ENCODE results near the gene GPATCH2L.

GPATCH2L gene

GRCh38 chr14:76175942-76176341 lies 24.2 kb downstream of the GPATCH2L start:
- FAIRE-seq, result no peak
- DNase-seq (ENCODE audit: insufficient read length, low spot score), result no peak
- TF ChIP-seq, protein P1, sequence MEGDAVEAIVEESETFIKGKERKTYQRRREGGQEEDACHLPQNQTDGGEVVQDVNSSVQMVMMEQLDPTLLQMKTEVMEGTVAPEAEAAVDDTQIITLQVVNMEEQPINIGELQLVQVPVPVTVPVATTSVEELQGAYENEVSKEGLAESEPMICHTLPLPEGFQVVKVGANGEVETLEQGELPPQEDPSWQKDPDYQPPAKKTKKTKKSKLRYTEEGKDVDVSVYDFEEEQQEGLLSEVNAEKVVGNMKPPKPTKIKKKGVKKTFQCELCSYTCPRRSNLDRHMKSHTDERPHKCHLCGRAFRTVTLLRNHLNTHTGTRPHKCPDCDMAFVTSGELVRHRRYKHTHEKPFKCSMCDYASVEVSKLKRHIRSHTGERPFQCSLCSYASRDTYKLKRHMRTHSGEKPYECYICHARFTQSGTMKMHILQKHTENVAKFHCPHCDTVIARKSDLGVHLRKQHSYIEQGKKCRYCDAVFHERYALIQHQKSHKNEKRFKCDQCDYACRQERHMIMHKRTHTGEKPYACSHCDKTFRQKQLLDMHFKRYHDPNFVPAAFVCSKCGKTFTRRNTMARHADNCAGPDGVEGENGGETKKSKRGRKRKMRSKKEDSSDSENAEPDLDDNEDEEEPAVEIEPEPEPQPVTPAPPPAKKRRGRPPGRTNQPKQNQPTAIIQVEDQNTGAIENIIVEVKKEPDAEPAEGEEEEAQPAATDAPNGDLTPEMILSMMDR (IDR thresholded peaks at IDR 0.05; ENCODE audit: insufficient read depth, missing control alignments), result no peak

GRCh38 chr14:76181546-76181945 lies 29.8 kb downstream of the GPATCH2L start:
- DNase-seq (ENCODE audit: insufficient read length, low spot score) (no peak), FAIRE-seq (no peak)
- TF ChIP-seq, protein P1 (IDR thresholded peaks at IDR 0.05; ENCODE audit: insufficient read depth, missing control alignments), result no peak

GRCh38 chr14:76186308-76187027 lies 34.7 kb downstream of the GPATCH2L start:
- TF ChIP-seq, protein P1 (IDR thresholded peaks at IDR 0.05; ENCODE audit: insufficient read depth, missing control alignments), result no peak
- FAIRE-seq (peak; percentile 66), DNase-seq (ENCODE audit: insufficient read length, low spot score) (no peak)

DNA sequence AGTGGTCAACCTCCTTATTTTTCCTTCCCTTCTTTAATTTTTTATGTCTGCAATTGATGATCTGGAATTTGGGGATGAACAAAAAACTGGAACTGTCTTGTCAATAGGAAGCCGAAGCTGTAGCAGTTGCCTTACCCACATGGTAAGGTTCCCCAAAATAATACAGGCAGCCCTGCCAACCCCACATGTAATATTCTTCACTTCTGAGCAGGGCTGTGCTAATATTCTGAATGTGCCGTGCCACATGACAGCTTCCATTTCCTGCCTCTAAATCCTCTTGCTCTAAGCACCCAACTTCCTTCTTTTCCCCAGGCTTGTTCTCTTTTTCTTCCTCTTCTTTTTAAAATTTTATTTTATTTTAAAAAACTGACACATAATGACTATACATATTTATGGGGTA lies 39.6 kb downstream of the GPATCH2L start:
- FAIRE-seq (no peak), DNase-seq (ENCODE audit: insufficient read length, low spot score) (no peak)
- TF ChIP-seq, protein P1 (IDR thresholded peaks at IDR 0.05; ENCODE audit: insufficient read depth, missing control alignments), result no peak

DNA sequence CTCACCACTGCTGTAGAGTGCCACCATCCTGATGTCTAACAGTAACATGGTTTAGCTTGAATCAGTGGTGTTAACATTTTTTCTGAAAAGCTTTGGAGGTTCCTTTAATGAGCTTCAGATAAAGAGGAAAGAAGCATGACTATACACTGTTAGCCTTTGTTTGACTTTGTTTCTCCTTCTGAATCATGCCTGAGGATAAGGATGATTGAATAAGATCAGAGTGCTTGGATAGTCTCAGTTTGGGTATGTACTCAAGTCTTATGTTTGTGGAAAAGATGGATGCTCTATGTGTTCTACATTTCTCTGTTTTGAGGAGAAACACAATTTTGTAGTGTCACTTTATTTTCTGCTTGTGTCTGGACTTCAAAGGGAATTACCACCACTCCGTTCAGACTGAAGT lies 42.0 kb downstream of the GPATCH2L start:
- FAIRE-seq (no peak), DNase-seq (ENCODE audit: insufficient read length, low spot score) (no peak)
- TF ChIP-seq, protein P1 (IDR thresholded peaks at IDR 0.05; ENCODE audit: insufficient read depth, missing control alignments), result no peak

- no peak for FAIRE-seq
- TF ChIP-seq, protein P1 (IDR thresholded peaks at IDR 0.05; ENCODE audit: insufficient read depth, missing control alignments), result no peak
- no peak for DNase-seq (ENCODE audit: insufficient read length, low spot score)
These were observed 42.6 kb downstream of the GPATCH2L start for GRCh38 chr14:76194327-76194726.

DNA sequence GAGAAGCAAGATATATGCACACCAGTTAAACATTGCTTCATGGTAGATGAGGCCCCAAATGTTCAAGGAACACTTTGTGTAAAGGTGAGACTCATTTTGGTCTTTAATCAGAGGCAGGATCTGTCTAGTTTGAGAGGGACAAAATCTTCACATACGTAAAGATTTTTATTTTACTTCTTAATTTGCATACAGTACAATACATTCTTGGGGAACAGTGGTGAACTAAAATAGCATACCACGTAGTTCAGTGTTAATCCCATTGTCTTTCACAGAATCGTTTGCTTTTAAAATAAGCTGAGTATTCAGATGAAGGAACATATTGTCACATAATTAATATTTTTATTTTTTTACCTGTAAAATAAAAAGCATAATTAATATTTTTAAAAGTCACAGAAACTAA lies 43.3 kb downstream of the GPATCH2L start:
- FAIRE-seq, result no peak
- TF ChIP-seq, protein P1 (IDR thresholded peaks at IDR 0.05; ENCODE audit: insufficient read depth, missing control alignments), result no peak

More for the DNA sequence above, 43.3 kb downstream of the GPATCH2L start:
- no peak for DNase-seq (ENCODE audit: insufficient read length, low spot score)
